ENCODE results near the gene MDM2. TPM values are rescaled to one million over a fixed set of nuclear protein-coding genes. Genes with fewer than 3 reads are reported as not detected.

The MDM2 gene
- total and polyA plus RNA-seq, 2 of the 13 experiments (the other 11 are each of a cell fraction or from before 2014, with no cell fraction given), result 29.3 to 314 TPM

GRCh38 chr12:68789144-68789878, 18.7 kb upstream of the MDM2 start (continued):
- TF ChIP-seq ZNF350 (CRISPR knock-in tag; IDR thresholded peaks at IDR 0.05; ENCODE audit: borderline replicate concordance, low read depth) (peak; percentile 49; the same call in 1 of the 2 replicates), SUZ12 (IDR thresholded peaks at IDR 0.05; ENCODE audit: low read depth, low read length) (no peak), ZSCAN29 (CRISPR knock-in tag; conservative IDR thresholded peaks at IDR 0.05) (0 out of 2 replicates have a peak, but pooled peaks have one; percentile 30), ZNF10 (CRISPR knock-in tag; IDR thresholded peaks at IDR 0.05; ENCODE audit: borderline replicate concordance, low read depth) (no peak), ZFP37 (CRISPR knock-in tag; IDR thresholded peaks at IDR 0.05; ENCODE audit: borderline replicate concordance) (no peak), ARID5B (CRISPR knock-in tag; IDR thresholded peaks at IDR 0.05) (peak; percentile 74), RAD21 (CRISPR knock-in tag; IDR thresholded peaks at IDR 0.05) (no peak), CENPT (CRISPR knock-in tag; IDR thresholded peaks at IDR 0.05; ENCODE audit: low read depth) (no peak), GMEB2 (CRISPR knock-in tag; IDR thresholded peaks at IDR 0.05; ENCODE audit: low read depth) (no peak), TBL1XR1 (IDR thresholded peaks at IDR 0.05; ENCODE audit: borderline replicate concordance, low read length, partially characterized antibody) (no peak), ZNF530 (CRISPR knock-in tag; IDR thresholded peaks at IDR 0.05; ENCODE audit: low read depth) (no peak), CHD4 (IDR thresholded peaks at IDR 0.05; ENCODE audit: borderline replicate concordance, low read length) (peak; percentile 34; the same call in 1 of the 2 replicates), SP4 (CRISPR knock-in tag; IDR thresholded peaks at IDR 0.05) (no peak), HNF1B (CRISPR knock-in tag; IDR thresholded peaks at IDR 0.05) (peak; percentile 98), SIX4 (CRISPR knock-in tag; IDR thresholded peaks at IDR 0.05) (peak; percentile 95), ZNF543 (CRISPR knock-in tag; IDR thresholded peaks at IDR 0.05) (no peak), E2F1 (CRISPR knock-in tag; IDR thresholded peaks at IDR 0.05) (no peak), ZNF124 (CRISPR knock-in tag; IDR thresholded peaks at IDR 0.05) (peak; percentile 57; the same call in 1 of the 2 replicates), ZFX (CRISPR knock-in tag; IDR thresholded peaks at IDR 0.05; ENCODE audit: low read depth) (peak; percentile 75), SMARCE1 (IDR thresholded peaks at IDR 0.05; ENCODE audit: borderline replicate concordance) (no peak)

Measured in HepG2 (cell line).